ENCODE measurements around the gene IL1R1.

IL1R1 gene

DNA sequence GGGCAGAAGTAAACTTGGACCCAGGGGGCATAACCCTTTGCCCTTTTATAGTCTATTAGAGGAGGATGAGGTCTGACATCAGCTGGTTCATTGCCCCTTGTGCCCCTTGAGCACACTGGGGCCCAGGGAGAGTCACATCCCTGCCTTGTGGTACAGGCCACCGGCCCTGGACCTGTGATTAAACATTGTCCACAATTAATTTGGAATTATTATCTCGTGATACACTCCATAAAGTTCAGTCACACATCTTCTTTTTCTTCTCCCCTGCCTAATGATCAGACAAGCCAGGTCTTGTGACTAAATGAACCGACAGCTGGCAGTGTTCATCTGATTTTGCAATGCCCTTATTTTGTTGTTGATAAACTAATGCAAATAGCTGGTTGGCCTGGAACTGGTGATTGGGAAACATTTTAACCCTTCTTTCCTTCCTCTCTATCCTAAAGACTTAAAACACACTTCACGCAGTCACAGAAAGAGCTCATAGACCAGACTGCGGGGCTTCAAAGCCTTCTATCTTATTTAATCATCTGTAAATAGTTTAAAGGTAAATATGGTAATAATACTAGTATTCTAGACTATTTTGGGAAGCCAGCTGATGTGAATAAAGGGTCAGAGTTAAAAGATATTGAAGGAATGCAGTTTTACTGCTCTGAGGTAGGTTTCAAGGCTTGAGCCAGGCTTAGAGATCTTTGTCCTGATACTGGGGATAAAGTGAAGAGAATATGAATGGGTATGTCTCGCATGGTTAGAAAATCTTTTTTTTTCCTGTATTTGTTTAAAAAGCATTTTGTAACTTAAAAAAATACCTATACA is 13.4 kb downstream of the IL1R1 start:
- Histone ChIP-seq H3K36me3 (ENCODE audit: insufficient read depth, low read length) (peaks cover 64% of the 10 kb centered on the region), H3K4me2 (ENCODE audit: low read length) (no peak overlapping the region), H3K4me1 (ENCODE audit: control insufficient read depth, insufficient read depth, low read length) (peaks cover 12% of the 10 kb centered on the region), H3K9ac (ENCODE audit: low read depth, low read length) (peak overlapping the region; percentile 37), H3K4me3 (ENCODE audit: low read length) (no peak overlapping the region), H3K27me3 (ENCODE audit: control insufficient read depth, insufficient read depth, low read length) (no peaks in the 10 kb centered on the region), H3K9me3 (replicated peaks; ENCODE audit: low read length) (no peaks in the 10 kb centered on the region)

DNA sequence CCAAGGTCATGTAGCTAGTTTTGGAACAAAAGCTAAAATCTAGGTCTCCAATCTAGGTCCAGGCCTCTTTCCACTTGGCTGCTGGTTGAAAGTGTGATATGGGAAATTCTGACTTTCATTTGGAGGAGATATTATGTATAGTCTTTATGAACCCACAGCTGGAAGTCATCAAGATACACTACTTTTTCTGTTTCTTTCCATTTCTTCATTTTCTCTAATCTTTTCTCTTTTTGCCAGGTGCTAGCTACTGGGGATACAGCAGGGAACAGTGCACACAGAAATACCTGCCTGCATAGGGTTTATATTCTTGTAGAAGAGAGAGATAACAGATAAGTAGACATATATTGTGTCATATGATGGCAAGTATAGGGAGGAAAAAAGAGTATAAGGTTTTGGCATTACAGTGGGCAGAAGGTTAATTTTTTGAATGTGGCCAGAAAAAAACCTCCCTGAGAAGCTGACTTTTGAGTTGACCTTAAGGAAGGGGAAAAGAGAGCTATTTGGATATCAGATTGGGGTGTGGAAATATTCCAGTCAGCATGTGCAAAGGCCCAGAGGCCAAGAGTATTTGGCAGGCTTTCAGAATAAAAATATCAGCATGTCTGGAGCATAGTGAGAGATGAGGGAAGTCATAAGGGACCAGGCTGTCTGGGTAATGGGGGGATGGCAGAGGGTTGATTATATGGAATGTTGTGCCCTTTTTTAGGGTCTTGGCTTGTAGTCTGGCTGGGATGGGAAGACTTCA is 15.6 kb downstream of the IL1R1 start:
- Histone ChIP-seq H3K27me3 (ENCODE audit: control insufficient read depth, insufficient read depth, low read length) (no peaks in the 10 kb centered on the region), H3K4me2 (ENCODE audit: low read length) (no peak overlapping the region), H3K9me3 (replicated peaks; ENCODE audit: low read length) (no peaks in the 10 kb centered on the region), H3K4me1 (ENCODE audit: control insufficient read depth, insufficient read depth, low read length) (peaks cover 12% of the 10 kb centered on the region), H3K4me3 (ENCODE audit: low read length) (no peak overlapping the region), H3K36me3 (ENCODE audit: insufficient read depth, low read length) (peaks cover 62% of the 10 kb centered on the region), H3K9ac (ENCODE audit: low read depth, low read length) (no peak overlapping the region)

DNA sequence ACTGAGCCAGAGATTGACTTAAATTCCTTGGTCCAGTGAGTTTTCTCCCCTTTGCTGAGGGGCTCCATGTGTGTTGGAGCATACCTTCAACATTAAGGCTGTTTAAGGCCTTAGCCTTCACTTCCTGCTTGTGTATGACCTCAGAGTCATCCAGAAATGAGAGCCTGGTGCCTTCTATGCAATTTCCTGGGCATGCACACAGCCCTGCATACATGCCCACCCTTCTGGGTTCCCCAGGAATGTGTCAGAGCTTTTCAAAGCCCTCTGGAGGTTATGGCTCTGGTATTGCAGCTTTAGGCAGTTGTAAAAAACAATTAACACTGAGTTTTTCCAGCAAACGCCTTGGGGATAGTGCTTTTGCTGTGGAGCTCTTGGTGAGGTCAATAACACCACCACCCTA is 16.7 kb downstream of the IL1R1 start:
- Histone ChIP-seq H3K36me3 (ENCODE audit: insufficient read depth, low read length) (peaks cover 57% of the 10 kb centered on the region), H3K9ac (ENCODE audit: low read depth, low read length) (no peak overlapping the region), H3K4me1 (ENCODE audit: control insufficient read depth, insufficient read depth, low read length) (peaks cover 12% of the 10 kb centered on the region), H3K9me3 (replicated peaks; ENCODE audit: low read length) (no peaks in the 10 kb centered on the region), H3K27me3 (ENCODE audit: control insufficient read depth, insufficient read depth, low read length) (no peaks in the 10 kb centered on the region), H3K4me2 (ENCODE audit: low read length) (no peak overlapping the region), H3K4me3 (ENCODE audit: low read length) (no peak overlapping the region)

DNA sequence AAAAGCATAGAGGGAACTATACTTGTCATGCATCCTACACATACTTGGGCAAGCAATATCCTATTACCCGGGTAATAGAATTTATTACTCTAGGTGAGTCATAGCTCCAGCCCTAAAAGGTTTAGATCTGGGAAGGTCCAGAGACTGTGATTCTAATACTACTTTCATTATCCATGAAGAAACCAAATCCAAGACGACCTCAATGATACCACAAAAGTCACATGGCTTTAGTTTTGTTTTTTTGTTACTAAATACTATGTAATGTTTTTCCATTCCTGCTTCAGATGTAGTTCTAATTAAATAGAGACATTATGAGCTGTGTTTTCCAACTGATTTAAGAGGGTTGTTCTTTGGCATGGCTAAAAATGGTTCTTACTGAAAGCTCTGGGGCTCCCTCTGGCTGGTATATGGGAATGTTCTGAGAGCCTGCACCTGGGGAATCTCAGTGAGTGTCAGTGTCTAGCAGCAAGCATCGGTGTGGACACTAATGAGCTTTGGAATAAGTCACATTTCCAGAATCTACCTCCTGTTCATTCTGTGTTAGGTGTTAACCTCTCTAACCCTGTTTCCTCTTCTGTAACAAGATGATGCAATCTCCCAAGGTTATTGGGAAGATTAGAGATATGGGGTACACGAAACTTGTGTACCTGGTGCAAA is 23.8 kb downstream of the IL1R1 start:
- peak overlapping the region; percentile 26 for H3K9ac ChIP-seq (ENCODE audit: low read depth, low read length)
- H3K36me3 ChIP-seq (ENCODE audit: insufficient read depth, low read length) = peaks cover 49% of the 10 kb centered on the region
- H3K4me3 ChIP-seq (ENCODE audit: low read length) = no peak overlapping the region
- H3K27me3 ChIP-seq (ENCODE audit: control insufficient read depth, insufficient read depth, low read length) = no peaks in the 10 kb centered on the region
- peak overlapping the region; percentile 24 for H3K4me2 ChIP-seq (ENCODE audit: low read length)
- no peaks in the 10 kb centered on the region for H3K9me3 ChIP-seq (replicated peaks; ENCODE audit: low read length)
- peaks cover 14% of the 10 kb centered on the region for H3K4me1 ChIP-seq (ENCODE audit: control insufficient read depth, insufficient read depth, low read length)

DNA sequence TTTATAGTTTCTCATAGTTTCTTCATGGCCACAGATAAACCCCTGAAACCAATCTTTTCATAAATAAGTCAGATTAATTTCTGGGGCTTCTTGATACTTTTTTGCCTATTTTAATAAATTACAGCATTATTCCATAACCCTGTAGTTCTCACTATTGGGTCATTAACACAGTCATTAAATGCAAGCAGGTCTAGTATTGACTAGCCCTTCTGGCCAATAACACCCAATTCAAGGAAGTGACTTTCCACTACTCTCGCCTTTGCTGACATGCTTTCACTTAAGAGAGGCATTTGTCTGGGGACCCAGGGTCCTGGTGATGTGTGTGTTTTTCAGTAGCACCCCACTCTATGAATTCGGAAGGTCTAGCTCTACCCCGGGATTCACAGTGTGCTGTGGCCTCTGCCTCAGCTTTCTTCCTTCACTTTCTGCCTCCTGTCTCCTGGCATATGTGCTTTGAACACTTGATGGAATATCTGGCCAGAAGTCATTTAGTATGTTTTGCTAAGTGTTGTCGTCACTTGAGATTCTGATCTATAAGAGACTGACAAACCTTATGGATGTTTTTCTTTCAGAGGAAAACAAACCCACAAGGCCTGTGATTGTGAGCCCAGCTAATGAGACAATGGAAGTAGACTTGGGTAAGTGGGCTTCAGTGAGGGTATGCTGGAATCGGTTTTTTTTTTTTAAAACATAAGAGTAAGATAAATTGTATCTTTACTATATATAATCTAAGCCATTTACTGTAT is 25.7 kb downstream of the IL1R1 start:
- Histone ChIP-seq H3K4me2 (ENCODE audit: low read length) (no peak overlapping the region), H3K9ac (ENCODE audit: low read depth, low read length) (no peak overlapping the region), H3K4me1 (ENCODE audit: control insufficient read depth, insufficient read depth, low read length) (peaks cover 14% of the 10 kb centered on the region), H3K9me3 (replicated peaks; ENCODE audit: low read length) (no peaks in the 10 kb centered on the region), H3K4me3 (ENCODE audit: low read length) (no peak overlapping the region), H3K36me3 (ENCODE audit: insufficient read depth, low read length) (peaks cover 68% of the 10 kb centered on the region), H3K27me3 (ENCODE audit: control insufficient read depth, insufficient read depth, low read length) (no peaks in the 10 kb centered on the region)

DNA sequence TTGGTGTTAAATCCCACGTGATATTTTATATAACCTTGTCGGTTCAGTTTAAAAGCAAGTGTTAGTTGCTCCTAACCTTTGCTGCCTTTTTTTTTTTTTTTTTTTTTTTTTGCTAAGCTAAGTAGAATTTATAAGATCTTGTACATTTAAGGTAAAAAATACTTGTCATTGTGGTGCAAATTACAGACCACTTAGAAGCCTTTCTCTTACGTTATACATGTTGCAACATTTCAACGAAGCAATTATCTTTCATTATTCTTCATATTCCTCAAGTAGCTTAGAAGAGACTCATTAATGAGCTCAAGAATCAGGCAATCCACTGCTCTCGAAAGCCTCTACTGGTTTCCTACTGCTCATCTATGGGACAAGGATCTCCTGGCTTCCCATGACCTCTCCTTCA is 29.4 kb downstream of the IL1R1 start:
- Histone ChIP-seq H3K9ac (ENCODE audit: low read depth, low read length) (no peak overlapping the region), H3K9me3 (replicated peaks; ENCODE audit: low read length) (no peaks in the 10 kb centered on the region), H3K4me3 (ENCODE audit: low read length) (no peak overlapping the region), H3K4me1 (ENCODE audit: control insufficient read depth, insufficient read depth, low read length) (no peaks in the 10 kb centered on the region), H3K27me3 (ENCODE audit: control insufficient read depth, insufficient read depth, low read length) (no peaks in the 10 kb centered on the region), H3K36me3 (ENCODE audit: insufficient read depth, low read length) (peaks cover 79% of the 10 kb centered on the region), H3K4me2 (ENCODE audit: low read length) (no peak overlapping the region)

DNA sequence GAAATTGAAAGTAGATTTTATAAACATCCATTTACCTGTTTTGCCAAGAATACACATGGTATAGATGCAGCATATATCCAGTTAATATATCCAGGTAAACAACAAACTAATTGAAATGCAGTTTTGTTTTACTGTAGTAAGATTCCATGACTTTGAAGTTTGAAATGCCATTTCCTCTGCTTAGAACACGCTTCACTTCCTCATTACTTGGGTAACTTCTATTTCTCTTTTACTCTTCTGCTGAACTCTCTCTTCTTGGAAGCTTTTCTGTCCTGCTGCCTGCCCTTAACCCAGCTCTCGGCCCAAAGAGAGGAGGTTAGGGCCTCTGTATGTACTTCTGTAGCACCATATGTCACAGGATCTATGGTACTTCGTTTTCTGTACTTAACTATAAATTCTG is 30.2 kb downstream of the IL1R1 start:
- Histone ChIP-seq H3K4me1 (ENCODE audit: control insufficient read depth, insufficient read depth, low read length) (no peaks in the 10 kb centered on the region), H3K4me2 (ENCODE audit: low read length) (no peak overlapping the region), H3K27me3 (ENCODE audit: control insufficient read depth, insufficient read depth, low read length) (no peaks in the 10 kb centered on the region), H3K9me3 (replicated peaks; ENCODE audit: low read length) (no peaks in the 10 kb centered on the region), H3K4me3 (ENCODE audit: low read length) (no peak overlapping the region), H3K9ac (ENCODE audit: low read depth, low read length) (no peak overlapping the region), H3K36me3 (ENCODE audit: insufficient read depth, low read length) (peaks cover 85% of the 10 kb centered on the region)

DNA sequence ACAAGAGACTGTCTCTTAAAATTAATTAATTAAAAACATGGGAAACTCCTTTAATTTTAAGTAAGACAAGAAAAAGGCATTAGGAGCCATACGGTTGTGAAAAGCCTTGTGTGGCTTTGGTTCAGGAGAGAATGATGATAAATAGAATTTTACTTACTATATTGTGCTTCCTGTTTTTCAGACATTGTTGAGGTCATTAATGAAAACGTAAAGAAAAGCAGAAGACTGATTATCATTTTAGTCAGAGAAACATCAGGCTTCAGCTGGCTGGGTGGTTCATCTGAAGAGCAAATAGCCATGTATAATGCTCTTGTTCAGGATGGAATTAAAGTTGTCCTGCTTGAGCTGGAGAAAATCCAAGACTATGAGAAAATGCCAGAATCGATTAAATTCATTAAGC is 33.6 kb downstream of the IL1R1 start:
- Histone ChIP-seq H3K36me3 (ENCODE audit: insufficient read depth, low read length) (peaks cover 73% of the 10 kb centered on the region), H3K9ac (ENCODE audit: low read depth, low read length) (no peak overlapping the region), H3K4me1 (ENCODE audit: control insufficient read depth, insufficient read depth, low read length) (peaks cover 1% of the 10 kb centered on the region), H3K27me3 (ENCODE audit: control insufficient read depth, insufficient read depth, low read length) (no peaks in the 10 kb centered on the region), H3K4me3 (ENCODE audit: low read length) (no peak overlapping the region), H3K4me2 (ENCODE audit: low read length) (no peak overlapping the region), H3K9me3 (replicated peaks; ENCODE audit: low read length) (no peaks in the 10 kb centered on the region)

DNA sequence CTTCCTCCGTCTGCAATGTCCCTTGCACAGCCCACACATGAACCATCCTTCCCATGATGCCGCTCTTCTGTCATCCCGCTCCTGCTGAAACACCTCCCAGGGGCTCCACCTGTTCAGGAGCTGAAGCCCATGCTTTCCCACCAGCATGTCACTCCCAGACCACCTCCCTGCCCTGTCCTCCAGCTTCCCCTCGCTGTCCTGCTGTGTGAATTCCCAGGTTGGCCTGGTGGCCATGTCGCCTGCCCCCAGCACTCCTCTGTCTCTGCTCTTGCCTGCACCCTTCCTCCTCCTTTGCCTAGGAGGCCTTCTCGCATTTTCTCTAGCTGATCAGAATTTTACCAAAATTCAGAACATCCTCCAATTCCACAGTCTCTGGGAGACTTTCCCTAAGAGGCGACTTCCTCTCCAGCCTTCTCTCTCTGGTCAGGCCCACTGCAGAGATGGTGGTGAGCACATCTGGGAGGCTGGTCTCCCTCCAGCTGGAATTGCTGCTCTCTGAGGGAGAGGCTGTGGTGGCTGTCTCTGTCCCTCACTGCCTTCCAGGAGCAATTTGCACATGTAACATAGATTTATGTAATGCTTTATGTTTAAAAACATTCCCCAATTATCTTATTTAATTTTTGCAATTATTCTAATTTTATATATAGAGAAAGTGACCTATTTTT is 35.4 kb downstream of the IL1R1 start:
- Histone ChIP-seq H3K36me3 (ENCODE audit: insufficient read depth, low read length) (peaks cover 55% of the 10 kb centered on the region), H3K9ac (ENCODE audit: low read depth, low read length) (no peak overlapping the region), H3K9me3 (replicated peaks; ENCODE audit: low read length) (no peaks in the 10 kb centered on the region), H3K4me3 (ENCODE audit: low read length) (no peak overlapping the region), H3K27me3 (ENCODE audit: control insufficient read depth, insufficient read depth, low read length) (no peaks in the 10 kb centered on the region), H3K4me1 (ENCODE audit: control insufficient read depth, insufficient read depth, low read length) (peaks cover 13% of the 10 kb centered on the region), H3K4me2 (ENCODE audit: low read length) (no peak overlapping the region)

DNA sequence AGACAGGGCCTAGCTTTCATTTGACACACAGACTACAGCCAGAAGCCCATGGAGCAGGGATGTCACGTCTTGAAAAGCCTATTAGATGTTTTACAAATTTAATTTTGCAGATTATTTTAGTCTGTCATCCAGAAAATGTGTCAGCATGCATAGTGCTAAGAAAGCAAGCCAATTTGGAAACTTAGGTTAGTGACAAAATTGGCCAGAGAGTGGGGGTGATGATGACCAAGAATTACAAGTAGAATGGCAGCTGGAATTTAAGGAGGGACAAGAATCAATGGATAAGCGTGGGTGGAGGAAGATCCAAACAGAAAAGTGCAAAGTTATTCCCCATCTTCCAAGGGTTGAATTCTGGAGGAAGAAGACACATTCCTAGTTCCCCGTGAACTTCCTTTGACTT is 36.5 kb downstream of the IL1R1 start:
- Histone ChIP-seq H3K27me3 (ENCODE audit: control insufficient read depth, insufficient read depth, low read length) (no peaks in the 10 kb centered on the region), H3K4me1 (ENCODE audit: control insufficient read depth, insufficient read depth, low read length) (peaks cover 15% of the 10 kb centered on the region), H3K9me3 (replicated peaks; ENCODE audit: low read length) (no peaks in the 10 kb centered on the region), H3K4me2 (ENCODE audit: low read length) (no peak overlapping the region), H3K36me3 (ENCODE audit: insufficient read depth, low read length) (peaks cover 47% of the 10 kb centered on the region), H3K9ac (ENCODE audit: low read depth, low read length) (no peak overlapping the region), H3K4me3 (ENCODE audit: low read length) (no peak overlapping the region)

All from skeletal muscle satellite cell (primary cell).